ENCODE measurements around the gene USP43. TPM values are rescaled to one million over a fixed set of nuclear protein-coding genes. Genes with fewer than 3 reads are reported as not detected.

The USP43 gene
- total RNA-seq, 1 donor from 2014 or later = 8.6 TPM

GRCh38 chr17:9702482-9702881, 57.2 kb downstream of the USP43 start:
- no peak for FAIRE-seq
- DNase-seq (ENCODE audit: low spot score in 2 of 2) = no peak

- no peak for DNase-seq (ENCODE audit: low spot score in 2 of 2)
- FAIRE-seq = no peak
Observed at GRCh38 chr17:9702914-9703780, 57.8 kb downstream of the USP43 start.

- no peak for DNase-seq (ENCODE audit: low spot score in 2 of 2)
- no peak for FAIRE-seq
Observed at GRCh38 chr17:9703781-9704082, 58.4 kb downstream of the USP43 start.

GRCh38 chr17:9705745-9706144, 60.4 kb downstream of the USP43 start:
- FAIRE-seq (no peak), DNase-seq (ENCODE audit: low spot score in 2 of 2) (no peak)

DNA sequence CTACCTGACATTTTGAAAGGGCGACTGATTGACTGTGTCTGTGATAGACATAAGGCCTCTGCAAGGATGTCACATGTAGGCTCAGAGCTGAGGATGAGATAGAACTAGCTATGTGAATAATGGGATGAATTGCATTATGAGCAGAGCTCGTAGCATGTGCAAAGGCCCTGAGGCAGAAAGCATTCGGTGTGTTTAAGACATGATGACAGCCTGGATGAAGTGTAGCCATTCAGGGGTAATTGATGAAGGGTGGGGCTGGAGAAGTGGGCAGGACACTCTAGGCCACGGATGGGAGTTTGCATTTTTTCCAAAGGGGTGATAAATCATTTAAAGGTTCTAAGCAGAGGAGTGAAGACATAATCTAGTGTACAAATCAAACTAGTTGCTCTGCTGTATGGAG, 62.6 kb downstream of the USP43 start:
- no peak for FAIRE-seq
- DNase-seq (ENCODE audit: low spot score in 2 of 2) = no peak

DNA sequence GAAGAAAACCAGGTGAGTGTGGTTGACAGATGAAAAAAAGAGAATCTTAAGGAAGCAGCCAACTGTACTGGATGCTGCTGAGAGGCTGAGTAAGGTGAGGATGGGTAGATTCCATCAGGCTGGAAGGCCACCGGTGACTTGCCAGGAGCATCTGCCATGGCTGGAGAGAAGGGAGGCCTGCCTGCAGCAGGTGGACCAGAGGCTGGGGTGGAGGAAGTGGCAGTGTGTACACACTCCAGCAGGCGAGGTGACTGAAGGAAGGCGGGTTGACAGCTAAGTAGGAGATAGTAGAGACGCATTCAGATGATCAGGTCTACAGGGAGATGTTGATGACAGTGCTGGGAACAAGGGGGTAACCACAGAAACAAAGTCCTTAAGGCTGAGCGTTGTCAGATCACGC, 69.5 kb downstream of the USP43 start:
- no peak for DNase-seq (ENCODE audit: low spot score in 2 of 2)
- no peak for FAIRE-seq

DNA sequence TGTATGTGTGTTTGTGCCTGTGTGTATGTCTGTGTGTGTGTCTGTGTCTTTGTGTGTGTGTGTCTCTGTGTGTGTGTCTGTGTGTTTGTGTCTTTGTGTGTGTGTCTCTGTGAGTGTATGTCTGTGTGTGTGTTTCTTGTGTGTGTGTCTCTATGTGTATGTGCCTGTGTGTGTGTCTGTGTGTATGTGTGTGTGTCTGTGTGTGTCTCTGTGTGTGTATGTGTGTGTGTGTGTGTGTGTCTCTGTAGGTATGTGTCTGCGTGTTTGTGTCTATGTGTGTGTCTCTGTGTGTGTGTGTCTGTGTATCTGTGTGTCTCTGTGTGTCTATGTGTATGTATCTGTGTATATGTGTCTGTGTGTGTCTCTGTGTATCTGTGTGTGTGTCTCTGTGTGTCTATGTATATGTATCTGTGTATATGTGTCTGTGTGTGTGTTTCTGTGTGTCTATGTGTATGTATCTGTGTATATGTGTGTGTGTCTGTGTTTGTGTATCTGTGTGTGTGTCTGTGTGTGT, 70.2 kb downstream of the USP43 start:
- DNase-seq (ENCODE audit: low spot score in 2 of 2) = no peak
- no peak for FAIRE-seq

- DNase-seq (ENCODE audit: low spot score in 2 of 2) (no peak), FAIRE-seq (no peak)
Observed at GRCh38 chr17:9725575-9725974, 80.3 kb downstream of the USP43 start.

DNA sequence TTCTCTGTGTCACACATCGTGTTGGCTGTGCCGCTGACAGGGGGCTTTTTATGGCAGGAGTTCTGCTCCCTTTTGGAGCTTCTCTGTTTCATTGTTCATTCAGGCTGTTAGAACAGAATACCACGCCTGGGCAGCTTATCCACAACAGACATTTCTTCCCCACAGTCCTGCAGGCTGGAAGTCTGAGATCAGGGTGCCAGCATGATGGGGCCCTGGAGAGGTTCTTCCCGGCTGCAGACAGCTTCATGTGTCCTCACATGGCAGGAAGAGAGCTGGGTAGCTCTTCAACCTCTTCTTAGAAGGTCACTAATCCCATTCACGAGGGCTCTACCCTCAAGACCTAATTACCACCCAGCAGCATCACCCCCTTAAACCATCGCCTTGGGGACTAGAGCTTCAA, 81.0 kb downstream of the USP43 start:
- no peak for FAIRE-seq
- DNase-seq (ENCODE audit: low spot score in 2 of 2) = no peak

GRCh38 chr17:9728005-9728404, 82.7 kb downstream of the USP43 start:
- FAIRE-seq (no peak), DNase-seq (ENCODE audit: low spot score in 2 of 2) (no peak)

DNA sequence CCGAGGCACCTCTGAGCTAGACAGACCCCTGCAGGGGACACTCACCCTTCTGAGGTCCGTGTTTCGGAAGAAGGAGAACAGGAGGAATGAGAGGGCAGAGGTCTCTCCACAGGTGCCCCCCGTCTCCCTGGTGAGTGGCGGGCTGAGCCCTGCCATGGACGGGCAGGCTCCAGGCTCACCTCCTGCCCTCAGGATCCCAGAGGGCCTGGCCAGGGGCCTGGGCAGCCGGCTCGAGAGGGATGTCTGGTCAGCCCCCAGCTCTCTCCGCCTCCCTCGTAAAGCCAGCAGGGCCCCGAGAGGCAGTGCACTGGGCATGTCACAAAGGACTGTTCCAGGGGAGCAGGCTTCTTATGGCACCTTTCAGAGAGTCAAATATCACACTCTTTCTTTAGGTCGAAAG, 83.2 kb downstream of the USP43 start:
- FAIRE-seq (no peak), DNase-seq (ENCODE audit: low spot score in 2 of 2) (peak in 1 of 2 donors; percentile 10)

- peak; percentile 87 for FAIRE-seq
Observed at GRCh38 chr17:9729034-9729650, 83.8 kb downstream of the USP43 start.

DNA sequence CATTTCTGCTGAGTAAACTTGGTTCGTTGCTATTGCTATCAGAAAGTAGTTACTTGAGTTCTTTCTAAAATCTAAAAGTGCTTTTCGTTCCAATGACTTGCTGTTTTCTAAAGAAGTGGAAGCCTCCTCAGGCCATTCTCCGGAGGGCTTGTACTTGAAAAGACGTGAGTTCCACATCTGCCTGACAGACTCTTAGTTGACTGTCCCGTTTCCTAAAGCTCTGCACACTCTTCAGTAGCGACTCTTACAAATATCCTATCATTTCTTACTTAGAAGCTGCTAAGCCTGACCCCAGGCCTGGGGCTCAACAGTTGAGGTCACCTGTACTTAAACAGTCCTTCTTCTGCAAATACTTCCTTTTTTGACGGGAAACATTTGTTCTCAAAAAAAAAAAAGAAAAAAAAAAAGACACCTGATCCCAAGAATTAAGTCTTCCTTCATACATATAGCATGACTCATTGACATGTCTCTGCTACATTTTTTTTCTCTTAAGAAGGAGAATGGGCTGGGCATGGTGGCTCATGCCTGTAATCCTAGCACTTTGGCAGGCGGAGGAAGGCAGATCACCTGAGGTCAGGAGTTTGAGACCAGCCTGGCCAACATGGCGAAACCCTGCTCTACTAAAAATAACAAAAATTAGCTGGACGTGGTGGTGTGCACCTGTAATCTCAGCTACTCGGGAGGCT, 84.6 kb downstream of the USP43 start:
- no peak for DNase-seq (ENCODE audit: low spot score in 2 of 2)

More at GRCh38 chr17:9729034-9729650, 83.8 kb downstream of the USP43 start:
- DNase-seq (ENCODE audit: low spot score in 2 of 2) = peak; percentile 34 to 66

GRCh38 chr17:9750524-9750923, 105.2 kb downstream of the USP43 start:
- FAIRE-seq = no peak

More for the DNA sequence above, 84.6 kb downstream of the USP43 start:
- FAIRE-seq = no peak

GRCh38 chr17:9755083-9755482, 109.8 kb downstream of the USP43 start:
- DNase-seq (ENCODE audit: low spot score in 2 of 2) (no peak), FAIRE-seq (no peak)

More at GRCh38 chr17:9750524-9750923, 105.2 kb downstream of the USP43 start:
- DNase-seq (ENCODE audit: low spot score in 2 of 2) = no peak

DNA sequence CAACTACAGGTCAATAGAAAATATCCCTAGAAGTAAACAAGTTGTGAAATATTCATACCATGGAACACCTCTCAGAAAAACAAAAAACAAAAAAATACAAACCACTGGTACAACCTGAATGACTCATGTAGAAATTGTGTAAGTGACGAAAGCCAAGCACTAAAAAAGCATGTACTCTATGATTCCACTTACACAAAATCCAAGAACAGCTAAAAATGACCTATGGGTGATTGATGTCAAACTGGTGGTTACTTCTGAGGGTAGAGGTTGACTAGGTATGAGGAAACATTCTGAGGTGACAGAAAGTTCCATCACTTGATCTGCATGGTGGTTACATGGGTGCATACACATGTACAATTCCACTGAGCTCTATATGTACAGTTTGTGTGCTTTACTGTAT, 114.9 kb downstream of the USP43 start:
- no peak for DNase-seq (ENCODE audit: low spot score in 2 of 2)
- FAIRE-seq = no peak

DNA sequence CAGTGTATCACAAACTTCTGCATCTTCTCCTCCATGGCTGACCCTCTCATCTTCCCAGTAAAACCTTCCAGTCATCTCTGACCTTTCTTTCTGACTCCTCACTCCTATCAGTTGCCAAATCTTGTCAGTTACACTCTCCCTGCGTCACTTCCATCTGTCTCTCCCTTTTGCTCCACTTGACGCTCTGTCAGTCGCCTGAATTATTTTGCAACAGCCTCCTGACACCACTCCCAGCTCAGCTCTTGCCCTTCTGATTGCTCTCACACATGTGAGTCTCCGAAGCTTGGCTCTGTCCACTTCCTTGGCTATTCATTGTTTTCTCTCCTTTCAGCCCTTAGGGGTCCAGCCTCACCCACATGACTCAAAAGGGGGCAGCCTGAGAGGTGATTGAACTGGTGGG, 118.3 kb downstream of the USP43 start:
- DNase-seq (ENCODE audit: low spot score in 2 of 2) = no peak
- FAIRE-seq = no peak

DNA sequence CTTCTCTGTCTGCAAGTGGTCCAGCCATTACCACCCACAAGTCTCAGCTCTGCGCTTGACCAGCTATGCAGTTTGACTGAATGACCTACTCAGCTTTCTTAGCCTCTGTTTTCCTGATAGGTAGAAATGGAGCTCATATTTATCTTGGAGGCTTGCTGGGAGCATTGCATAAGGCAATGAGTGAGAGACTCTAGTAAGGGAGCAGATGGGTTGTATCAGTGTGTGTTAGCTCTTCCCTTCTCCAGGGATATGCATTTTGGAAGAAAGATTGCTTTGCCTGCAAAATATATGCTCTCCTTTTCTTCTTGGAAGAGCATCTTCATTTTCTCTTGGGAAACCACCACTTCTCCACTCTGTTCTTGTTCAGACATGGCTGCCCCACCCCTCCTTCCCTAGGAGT, 120.0 kb downstream of the USP43 start:
- DNase-seq (ENCODE audit: low spot score in 2 of 2) (no peak), FAIRE-seq (no peak)

- FAIRE-seq = no peak
- DNase-seq (ENCODE audit: low spot score in 2 of 2) = no peak
Observed at GRCh38 chr17:9766970-9767369, 121.7 kb downstream of the USP43 start.

DNA sequence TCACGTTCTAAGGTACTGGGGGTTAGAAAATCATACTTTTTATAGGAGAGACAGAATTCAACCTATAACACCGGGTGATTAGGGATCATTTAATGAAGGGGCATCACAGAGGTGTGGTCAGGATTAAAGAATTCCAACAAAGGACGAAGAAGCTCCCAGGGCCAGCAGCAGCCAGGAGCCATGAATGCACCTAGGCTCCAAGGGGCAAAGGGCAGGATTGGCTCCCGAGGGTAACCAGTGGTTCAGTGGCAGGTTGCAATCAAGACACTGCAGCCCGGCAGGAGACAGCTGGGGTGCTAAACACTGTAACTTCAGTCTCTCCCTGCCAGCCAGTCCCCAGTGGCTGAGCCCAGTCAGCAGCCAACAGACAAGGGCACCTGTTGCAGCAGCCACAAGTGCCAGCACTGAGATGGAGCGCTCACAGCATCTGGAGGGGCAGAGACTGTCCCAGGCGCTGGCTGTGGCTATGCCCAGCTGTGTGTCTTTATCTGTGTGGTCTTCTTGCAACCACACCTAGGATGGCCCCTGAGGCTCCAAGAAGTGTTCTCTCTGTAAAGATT, 122.2 kb downstream of the USP43 start:
- FAIRE-seq (no peak), DNase-seq (ENCODE audit: low spot score in 2 of 2) (no peak)

DNA sequence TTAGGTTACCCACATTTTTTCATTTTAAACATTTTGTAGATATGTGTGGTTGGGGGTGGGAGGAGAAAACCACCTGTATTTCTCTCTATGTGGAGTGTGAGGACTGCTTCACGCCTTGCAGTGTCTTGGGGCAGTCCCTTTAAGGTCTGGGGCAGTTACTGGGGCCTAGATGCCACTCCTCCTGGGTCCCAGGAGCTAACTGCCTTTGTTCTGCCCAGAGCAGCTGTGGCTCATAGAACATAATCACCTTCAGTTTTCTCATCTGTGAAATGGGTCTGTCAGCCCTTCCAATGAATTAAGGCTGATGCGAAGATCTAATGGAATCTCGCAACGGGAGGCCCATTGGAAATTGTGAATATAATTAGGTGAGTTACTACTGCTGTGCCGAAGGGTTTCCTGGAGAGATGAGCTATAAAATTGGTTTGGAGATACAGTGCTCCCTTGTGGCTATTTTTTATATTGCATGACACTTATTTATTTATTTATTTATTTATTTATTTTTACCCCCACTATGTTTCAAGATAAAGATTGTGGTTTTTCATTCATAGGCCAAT, 123.1 kb downstream of the USP43 start:
- peak in 1 of 2 donors; percentile 37 for DNase-seq (ENCODE audit: low spot score in 2 of 2)
- FAIRE-seq = no peak

Data from frontal cortex (tissue), 4 donors.